Ovary (tissue), 9 donors: ENCODE results near the gene SDC3. TPM values are rescaled to one million over a fixed set of nuclear protein-coding genes. Genes with fewer than 3 reads are reported as not detected.

Experiments
- DNase-seq, 5 donors: peaks; one replicate each; pipeline ENCODE4 v3.0.0-alpha.2; 2019 to 2020
- H3K27ac ChIP-seq, 2 donors: fragments of 200-600 bp; one replicate each; pipeline versions ENCODE4 v1.5.1 to v1.8.0; 2019 to 2022
- H3K27me3 ChIP-seq: fragments of 200-600 bp; one replicate; pipeline ENCODE4 v1.8.0; 2022
- H3K36me3 ChIP-seq: fragments of 200-600 bp; sonication (generic); one replicate; pipeline ENCODE4 v1.5.1; 2019
- H3K4me1 ChIP-seq: one replicate; pipeline ENCODE4 v1.8.1; 2013; ENCODE audit warnings: mild to moderate bottlenecking, moderate library complexity; ENCODE audit not compliant: insufficient read depth
- H3K4me3 ChIP-seq: fragments of 200-600 bp; sonication (generic); one replicate; pipeline ENCODE4 v1.5.1; 2017
- H3K9me3 ChIP-seq, 2 donors: fragments of 200-600 bp in 1 of 2; sonication (generic) in 1 of 2; one replicate each; pipeline versions ENCODE4 v1.5.1 to v1.8.1; 2013 to 2019; ENCODE audit warnings: mild to moderate bottlenecking in 1 of 2, moderate library complexity in 1 of 2
- CTCF ChIP-seq, 3 donors: fragments of 450-650 bp in 2 of 3; fragments of 200-600 bp in 1 of 3; IDR thresholded peaks; one replicate each; pipeline versions ENCODE4 v1.5.1 to v1.8.0; 2016 to 2022; ENCODE audit warnings: antibody characterized with exemption in 3 of 3, mild to moderate bottlenecking in 1 of 3
- EP300 ChIP-seq: sonication (generic); formaldehyde crosslinking; IDR thresholded peaks from one replicate; pipeline ENCODE4 v1.6.1; 2017; ENCODE audit warnings: antibody characterized with exemption
- POLR2A ChIP-seq: fragments of 450-650 bp; IDR thresholded peaks from one replicate; pipeline ENCODE4 v1.6.1; 2017; ENCODE audit warnings: antibody characterized with exemption, mild to moderate bottlenecking, moderate library complexity
- WGBS, 3 donors: extraction: QIAGEN DNeasy Blood & Tissue Kit in 1 of 3; methylation state at CpG; one replicate each; pipeline versions ENCODE4 v1.1.5 to v1.1.7; 2013 to 2017; 5-methylcytosine and 5-hydroxymethylcytosine counted together
- intact Hi-C, 4 donors: fragments of 100-400 bp; cut with DNase I; formaldehyde crosslinking; loops; one replicate each; pipeline versions ENCODE4 v1.11.0 to v1.15.1; 2022 to 2023
- polyA plus RNA-seq, 2 donors: library from polyadenylated mRNA; stranded (reverse); fragments of 200-250 nt in 1 of 2; fragments of 350-450 nt in 1 of 2; fragmentation: Illumina TruSeq in 1 of 2; extraction: RNeasy Lipid Tissue Mini Kit (QIAGEN cat#74804) in 1 of 2; gene quantifications; one replicate each; pipeline ENCODE4 v1.2.3, GENCODE V29; 2013 to 2014
- total RNA-seq, 7 donors: library from RNA; depleted of rRNA in 2 of 7; stranded (reverse); fragments of >200 nt in 2 of 7; fragmentation: NEBNext Ultra II Directional in 3 of 7; extraction: Animal tissue kit (Norgen Biotek cat#: 25700) in 3 of 7; gene quantifications; one replicate each; pipeline versions ENCODE4 v1.1.0 to v1.2.4, GENCODE V29; 2016 to 2023
- donor health status: DM: no; HTN: no; CAD: no; lungs with moderate emphysema.
- donor health status: DM: no; HTN: no; CAD: no.
- donor health status: Bipolar disorder and iron deficiency.
- donor health status: DM: yes; HTN: yes; CAD: no.
- donor health status: DM: no; HTN: no; CAD: no.
- donor health status: DM: yes; HTN: yes; CAD: no.

Gene SDC3
- total and polyA plus RNA-seq, 9 donors = 4.2 to 31.0 (median 23.0) TPM

- no peaks in the 10 kb centered on the region for H3K36me3 ChIP-seq
- H3K27ac ChIP-seq = no peak overlapping the region
- no peaks in the 10 kb centered on the region for H3K27me3 ChIP-seq
- H3K9me3 ChIP-seq = no peaks in the 10 kb centered on the region
- intact Hi-C loops = no loop called here
- TF ChIP-seq EP300 (no peak), POLR2A (no peak), CTCF (IDR thresholded peaks at IDR 0.05) (no peak)
- peak in 1 of 5 donors; percentile 14 for DNase-seq
- no peak overlapping the region for H3K4me3 ChIP-seq
- WGBS, 3 donors = 72 to 78% (median 73%) methylated on average over 11 of the region's 11 CpGs
- peaks cover 15% of the 10 kb centered on the region for H3K4me1 ChIP-seq
These were observed 4.2 kb downstream of the SDC3 start for GRCh38 chr1:30904191-30904961.

- intact Hi-C loops = no loop called here
- Histone ChIP-seq H3K4me3 (no peak overlapping the region), H3K27me3 (no peaks in the 10 kb centered on the region), H3K36me3 (no peaks in the 10 kb centered on the region), H3K4me1 (peaks cover 11% of the 10 kb centered on the region), H3K9me3 (no peaks in the 10 kb centered on the region), H3K27ac (no peak overlapping the region)
- TF ChIP-seq EP300 = no peak
- no peak for TF ChIP-seq POLR2A
- no peak for TF ChIP-seq CTCF (IDR thresholded peaks at IDR 0.05)
- DNase-seq = peak in 1 of 5 donors; percentile 6
- 74 to 83% (median 78%) methylated on average over 8 of the region's 8 CpGs for WGBS, 3 donors
These were observed 5.1 kb downstream of the SDC3 start for GRCh38 chr1:30903343-30904034.

GRCh38 chr1:30902593-30903290, 5.8 kb downstream of the SDC3 start:
- no peaks in the 10 kb centered on the region for H3K27me3 ChIP-seq
- peaks cover 11% of the 10 kb centered on the region for H3K4me1 ChIP-seq
- no peaks in the 10 kb centered on the region for H3K36me3 ChIP-seq
- TF ChIP-seq POLR2A (no peak), CTCF (IDR thresholded peaks at IDR 0.05) (no peak), EP300 (no peak)
- H3K9me3 ChIP-seq = no peaks in the 10 kb centered on the region
- WGBS, 3 donors = 70 to 83% (median 73%) methylated on average over 9 of the region's 9 CpGs
- H3K27ac ChIP-seq = peak overlapping the region in 1 of 2 donors; percentile 36
- no peak overlapping the region for H3K4me3 ChIP-seq
- no peak for DNase-seq
- intact Hi-C loops = no loop called here

GRCh38 chr1:30901798-30902581, 6.6 kb downstream of the SDC3 start:
- Histone ChIP-seq H3K4me3 (no peak overlapping the region), H3K27ac (peak overlapping the region in 1 of 2 donors; percentile 36), H3K27me3 (no peaks in the 10 kb centered on the region), H3K4me1 (peaks cover 8% of the 10 kb centered on the region), H3K9me3 (no peaks in the 10 kb centered on the region), H3K36me3 (no peaks in the 10 kb centered on the region)
- 32 to 41% (median 36%) methylated on average over 10 to 11 of the region's 11 CpGs for WGBS, 3 donors
- intact Hi-C loops = no loop called here
- DNase-seq = peak in 4 of 5 donors; percentile 43 to 65 (median 50)
- TF ChIP-seq CTCF (IDR thresholded peaks at IDR 0.05) (no peak), EP300 (no peak), POLR2A (no peak)
